ENCODE results near the gene TMEM106B.
"Not testable (repeated sequence)": the region's sequence is repeated elsewhere in the genome, so short reads cannot be mapped to it uniquely, and the experiment has no call there.

Gene TMEM106B

DNA sequence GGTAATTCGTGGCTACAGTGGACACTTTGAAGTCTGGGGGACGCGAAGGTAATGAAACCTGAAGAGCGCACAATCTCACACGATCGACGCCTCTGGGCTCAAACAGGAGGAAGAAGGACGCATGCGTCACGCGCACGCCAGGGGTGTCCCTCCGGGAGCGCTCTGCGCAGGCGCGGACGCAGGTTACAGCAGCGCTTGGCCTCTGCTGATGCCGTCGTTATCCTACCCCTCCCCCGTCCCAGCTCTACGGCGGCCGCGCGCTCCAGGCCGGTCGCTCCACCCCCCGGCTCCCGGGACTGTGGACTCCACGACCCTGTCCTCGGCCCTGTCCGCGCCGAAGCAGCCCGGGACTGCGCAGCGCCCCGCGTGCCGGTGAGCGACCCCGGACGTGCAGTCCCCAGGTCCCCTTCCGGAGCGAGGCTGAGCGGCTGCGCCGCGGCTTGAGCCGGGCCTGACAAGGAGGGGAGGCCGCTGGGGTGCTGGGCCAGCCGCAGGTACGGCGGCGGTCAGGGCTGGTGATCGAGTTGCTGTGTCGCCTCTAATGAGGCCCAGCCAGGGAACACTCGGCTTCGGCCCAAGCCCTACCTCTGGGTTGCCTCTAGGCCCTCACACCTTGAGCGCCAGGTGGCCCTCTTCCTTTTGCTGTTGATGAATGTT is at the start of gene TMEM106B:
Gene TMEM106B (plus strand): TSS at position 241 of the 657 bp plus-strand sequence. CDS start 3,517 bp downstream, outside the sequence.
- DNase-seq (ENCODE audit: low spot score): peak; percentile 98

DNA sequence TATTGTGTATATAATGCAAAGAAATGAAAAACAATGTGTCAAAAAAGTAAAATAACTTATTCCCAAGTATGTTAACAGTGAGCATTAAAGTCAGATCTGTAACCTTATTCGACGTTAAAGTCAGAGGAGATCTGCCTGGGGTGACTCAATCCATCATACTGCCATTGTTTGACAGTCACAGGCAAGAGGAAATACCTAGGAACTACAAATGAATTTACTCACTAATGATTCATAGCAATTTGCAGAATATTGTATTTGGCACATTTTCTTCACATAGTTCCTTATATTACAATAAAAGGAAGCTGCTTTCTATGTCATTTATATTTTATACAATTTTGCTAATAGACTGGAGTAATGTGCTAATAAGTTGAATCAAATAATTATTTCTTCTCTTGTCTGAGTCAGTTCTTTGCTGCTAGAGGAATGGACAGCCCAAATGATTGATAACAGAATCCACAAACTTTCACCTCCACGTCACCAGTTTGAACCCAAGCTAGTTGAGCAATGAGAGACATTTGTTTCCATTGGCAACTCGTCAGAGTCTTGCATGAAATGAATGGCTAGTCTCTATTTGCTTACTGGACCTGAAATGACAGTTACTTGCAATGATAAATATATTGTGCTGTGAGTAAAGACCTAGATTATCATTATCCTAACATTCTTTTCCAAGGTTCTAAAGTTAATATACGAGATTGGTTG is 48.5 kb upstream of the TMEM106B start:
- no peak for DNase-seq (ENCODE audit: low spot score)

DNA sequence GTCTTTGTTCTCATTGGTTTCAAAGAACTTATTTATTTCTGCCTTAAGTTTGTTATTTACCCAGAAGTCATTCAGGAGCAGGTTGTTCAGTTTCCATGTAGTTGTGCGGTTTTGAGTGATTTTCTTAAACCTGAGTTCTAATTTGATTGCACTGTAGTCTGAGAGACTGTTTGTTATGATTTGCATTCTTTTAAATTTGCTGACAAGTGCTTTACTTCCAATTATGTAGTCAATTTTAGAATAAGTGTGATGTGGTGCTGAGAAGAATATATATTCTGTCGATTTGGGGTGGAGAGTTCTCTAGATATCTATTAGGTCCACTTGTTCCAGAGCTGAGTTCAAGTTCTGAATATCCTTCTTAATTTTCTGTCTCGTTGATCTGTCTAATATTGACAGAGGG is 43.0 kb upstream of the TMEM106B start:
- DNase-seq (ENCODE audit: low spot score): not testable (repeated sequence)

DNA sequence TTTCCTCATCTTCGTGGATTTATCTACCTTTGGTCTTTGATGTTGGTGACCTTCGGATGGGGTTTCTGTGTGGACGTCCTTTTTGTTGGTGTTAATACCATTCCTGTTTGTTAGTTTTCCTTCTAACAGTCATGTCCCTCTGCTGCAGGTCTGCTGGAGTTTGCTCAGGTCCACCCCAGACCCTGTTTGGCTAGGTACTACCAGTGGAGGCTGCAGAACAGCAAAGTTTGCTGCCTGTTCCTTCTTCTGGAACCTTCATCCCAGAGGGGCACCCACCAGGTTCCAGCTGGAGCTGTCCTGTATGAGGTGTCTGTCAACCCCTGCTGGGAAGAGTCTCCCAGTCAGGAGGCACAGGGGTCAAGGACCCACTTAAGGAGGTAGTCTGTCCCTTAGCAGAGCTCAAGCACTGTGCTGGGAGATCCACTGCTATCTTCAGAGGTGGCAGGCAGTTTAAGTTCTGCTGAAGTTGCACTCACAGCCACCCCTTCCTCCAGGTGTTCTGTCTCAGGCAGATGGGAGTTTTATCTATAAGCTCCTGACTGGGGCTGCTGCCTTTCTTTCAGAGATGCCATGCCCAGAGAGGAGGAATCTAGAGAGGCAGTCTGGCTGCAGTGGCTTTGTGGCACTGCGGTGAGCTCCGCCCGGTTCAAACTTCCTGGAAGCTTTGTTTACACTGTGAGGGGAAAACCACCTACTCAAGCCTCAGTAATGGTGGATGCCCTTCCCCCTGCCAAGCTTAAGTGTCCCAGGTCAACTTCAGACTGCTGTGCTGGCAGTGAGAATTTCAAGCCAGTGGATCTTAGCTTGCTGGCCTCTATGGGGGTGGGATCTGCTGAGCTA is 40.9 kb upstream of the TMEM106B start:
- DNase-seq (ENCODE audit: low spot score): not testable (repeated sequence)

DNA sequence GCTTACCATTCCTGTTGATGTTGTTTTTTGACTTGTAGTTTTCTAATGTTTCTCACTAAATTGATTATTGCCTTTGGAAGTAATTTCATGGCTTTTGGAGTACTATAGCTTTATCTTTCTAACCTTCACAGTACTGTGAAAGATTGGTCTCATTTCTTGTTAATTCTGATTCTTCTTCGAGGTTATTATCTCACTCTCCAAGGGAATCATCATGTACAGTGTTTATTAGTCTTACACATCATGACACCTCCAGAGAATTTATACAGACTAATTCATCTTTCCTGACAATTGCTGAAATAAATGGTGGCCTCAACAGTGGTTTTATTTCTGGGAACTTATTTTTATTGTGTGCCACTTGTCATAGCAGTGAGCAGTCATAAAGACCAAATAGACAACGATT is 37.4 kb upstream of the TMEM106B start:
- no peak for DNase-seq (ENCODE audit: low spot score)

DNA sequence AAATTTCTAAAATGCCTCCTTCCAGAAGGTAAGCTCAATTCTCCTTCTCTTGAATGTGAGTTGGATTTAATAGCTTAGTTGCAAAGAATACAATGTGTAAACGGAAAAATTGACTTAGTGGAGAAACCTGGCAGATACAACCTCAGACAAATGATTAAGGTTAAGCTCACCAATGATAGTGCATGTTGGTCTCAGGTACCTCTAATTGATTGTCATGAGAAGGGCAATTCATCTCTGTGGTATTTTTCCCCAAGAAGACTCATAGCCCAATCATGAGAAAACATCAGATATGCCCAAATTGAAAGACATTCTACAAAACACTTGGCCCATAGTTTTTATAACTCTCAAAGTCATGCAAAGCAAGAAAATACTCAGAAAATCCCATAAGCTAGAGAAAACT is 36.2 kb upstream of the TMEM106B start:
- no peak for DNase-seq (ENCODE audit: low spot score)

DNA sequence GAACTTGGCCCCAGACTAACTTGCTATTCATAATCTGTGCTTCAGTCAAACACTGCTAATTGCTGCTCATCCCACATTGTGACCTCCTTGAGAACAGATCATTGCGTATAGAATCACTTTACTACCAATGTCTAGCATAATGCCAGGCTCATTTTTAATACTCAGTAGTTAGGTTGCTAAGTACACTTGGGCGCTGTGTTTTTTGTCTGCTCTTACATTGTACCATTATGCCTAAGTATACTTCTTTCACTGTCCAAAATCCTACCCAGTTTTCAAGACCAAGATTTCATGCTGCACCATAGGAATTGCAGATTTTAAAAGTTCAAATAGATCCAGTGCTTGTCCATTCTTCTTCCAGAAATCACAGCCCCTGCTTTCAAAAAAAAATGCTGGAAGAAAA is 32.8 kb upstream of the TMEM106B start:
- DNase-seq (ENCODE audit: low spot score): no peak

DNA sequence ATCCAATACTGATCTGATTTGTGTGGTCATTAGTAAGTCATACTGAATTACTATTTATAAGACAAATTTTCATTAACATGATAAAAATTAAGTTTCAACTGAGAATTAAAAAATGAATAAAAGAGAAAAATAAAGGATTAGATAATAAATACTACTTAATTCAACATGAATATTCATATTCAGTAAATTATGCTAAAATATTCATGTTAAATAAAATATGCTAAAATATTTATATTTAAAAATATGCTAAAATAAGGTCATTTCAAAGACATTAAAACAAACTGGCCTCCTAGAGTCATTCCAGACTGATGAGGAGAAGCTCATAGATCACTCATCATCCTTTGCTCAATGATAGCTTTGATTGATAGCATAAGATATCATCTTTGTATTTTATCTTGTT is 16.7 kb upstream of the TMEM106B start:
- DNase-seq (ENCODE audit: low spot score): no peak

DNA sequence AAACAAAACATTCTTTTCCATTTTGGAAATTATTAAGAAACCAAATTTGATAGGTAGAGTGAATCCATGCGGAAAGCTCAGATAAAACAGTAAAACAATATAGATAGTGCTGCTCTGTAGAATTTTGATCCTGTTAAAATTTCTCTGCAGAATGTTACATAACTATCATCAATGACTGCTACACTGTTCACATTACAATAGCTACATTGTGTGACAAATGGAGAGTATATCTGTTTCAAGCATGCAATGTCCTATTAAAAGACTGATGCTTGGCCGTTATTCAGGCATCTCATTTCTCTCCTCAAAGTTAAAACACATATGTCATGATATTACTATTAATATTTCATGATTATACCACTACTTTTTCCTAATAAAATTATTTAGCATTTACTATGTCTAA is 14.7 kb upstream of the TMEM106B start:
- DNase-seq (ENCODE audit: low spot score): no peak

DNA sequence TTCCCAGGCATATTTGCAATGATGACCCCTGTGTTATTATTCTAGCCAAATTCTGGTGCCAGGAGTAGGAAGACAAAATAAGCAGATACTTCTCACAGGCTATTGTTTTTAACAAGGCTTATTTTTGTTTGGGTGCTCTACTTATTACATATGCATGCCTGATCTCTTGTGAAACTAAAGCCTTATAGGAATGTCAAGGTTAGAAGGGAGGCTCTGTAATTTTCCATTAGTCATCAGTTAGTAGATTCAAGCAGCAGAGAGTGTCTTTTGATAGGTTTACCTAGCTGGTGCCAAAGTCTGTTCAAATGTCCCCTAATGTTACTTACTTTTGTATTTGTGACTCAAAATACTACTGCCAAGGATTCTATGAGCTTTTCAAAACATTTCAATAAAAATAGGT is 11.7 kb upstream of the TMEM106B start:
- no peak for DNase-seq (ENCODE audit: low spot score)

DNA sequence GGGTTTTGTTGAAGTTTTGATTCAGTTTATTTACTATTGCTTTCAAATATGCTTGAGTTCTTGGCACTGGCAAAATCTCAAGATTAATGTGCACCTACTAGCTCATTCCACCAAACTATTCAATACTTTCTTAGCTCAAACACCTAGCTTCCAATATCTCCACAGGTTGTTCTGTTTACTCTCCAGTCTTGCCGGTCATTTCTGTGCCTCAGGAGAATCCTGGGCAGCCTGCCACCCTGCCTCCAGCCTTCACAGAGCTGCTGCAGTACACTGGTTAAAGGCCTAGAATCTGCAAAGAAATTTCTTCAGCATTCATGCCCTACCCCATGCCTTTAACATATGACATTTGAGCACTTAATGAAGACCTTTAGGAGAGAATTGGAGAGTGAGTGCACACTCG is 4.0 kb upstream of the TMEM106B start:
- no peak for DNase-seq (ENCODE audit: low spot score)

DNA sequence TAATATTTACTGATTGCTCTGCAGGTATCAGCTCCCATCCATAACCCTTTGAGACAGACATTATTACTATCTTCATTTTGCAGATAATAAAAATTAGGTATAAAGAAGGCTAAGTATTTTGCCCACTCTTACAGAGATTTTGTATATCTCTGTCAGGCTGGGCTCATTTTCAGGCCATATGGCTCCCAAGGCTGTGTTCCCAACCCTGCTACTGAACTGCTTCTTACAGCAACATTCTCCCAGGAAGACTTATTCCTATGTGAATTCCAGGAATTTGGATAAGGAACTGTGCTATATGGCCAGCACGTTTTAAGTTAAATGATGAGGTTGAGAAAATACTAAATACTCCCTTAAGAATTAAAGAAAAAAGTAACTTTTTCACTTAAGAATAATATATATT is 1.9 kb upstream of the TMEM106B start:
- no peak for DNase-seq (ENCODE audit: low spot score)

DNA sequence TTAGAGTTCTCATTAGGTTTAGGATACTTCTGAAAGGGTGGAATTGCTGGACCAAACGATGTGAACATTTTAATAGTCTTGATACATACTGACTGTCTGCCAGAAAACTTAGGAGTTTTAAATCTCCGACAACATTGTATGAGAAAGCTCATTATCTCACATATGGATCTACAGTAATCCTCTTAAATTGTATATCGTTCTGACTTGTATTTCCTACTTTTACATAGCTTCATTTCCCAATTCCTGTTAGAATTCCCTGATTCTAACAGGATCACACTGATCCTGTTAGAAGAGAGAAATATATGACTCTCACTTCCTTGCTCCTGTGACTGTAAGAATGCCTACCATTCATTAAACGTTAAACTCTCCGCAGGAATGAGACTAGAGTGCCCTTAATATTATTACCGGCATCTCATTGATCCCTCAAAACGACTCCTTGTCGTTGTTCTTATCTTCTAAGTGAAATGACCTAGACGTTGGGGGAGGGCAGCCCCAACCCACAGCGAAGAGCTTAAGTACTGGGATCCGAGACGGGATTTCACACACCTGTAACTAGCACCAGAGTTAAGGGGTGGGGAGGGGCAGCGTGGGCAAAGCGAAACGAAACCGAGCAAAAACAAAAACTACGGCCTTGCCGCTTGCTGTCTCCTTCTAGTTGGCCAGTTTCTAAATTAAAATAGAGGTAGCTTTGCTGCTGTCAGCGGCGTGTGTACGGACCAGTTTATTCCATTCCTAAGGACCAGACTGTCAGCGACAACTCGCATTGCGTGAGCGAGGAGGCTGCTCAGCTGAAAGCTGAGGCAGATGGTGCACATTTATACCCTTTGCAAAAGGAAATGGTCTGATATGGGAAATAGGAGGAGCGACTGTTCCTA is 678 bp upstream of the TMEM106B start:
- DNase-seq (ENCODE audit: low spot score): peak; percentile 2

DNA sequence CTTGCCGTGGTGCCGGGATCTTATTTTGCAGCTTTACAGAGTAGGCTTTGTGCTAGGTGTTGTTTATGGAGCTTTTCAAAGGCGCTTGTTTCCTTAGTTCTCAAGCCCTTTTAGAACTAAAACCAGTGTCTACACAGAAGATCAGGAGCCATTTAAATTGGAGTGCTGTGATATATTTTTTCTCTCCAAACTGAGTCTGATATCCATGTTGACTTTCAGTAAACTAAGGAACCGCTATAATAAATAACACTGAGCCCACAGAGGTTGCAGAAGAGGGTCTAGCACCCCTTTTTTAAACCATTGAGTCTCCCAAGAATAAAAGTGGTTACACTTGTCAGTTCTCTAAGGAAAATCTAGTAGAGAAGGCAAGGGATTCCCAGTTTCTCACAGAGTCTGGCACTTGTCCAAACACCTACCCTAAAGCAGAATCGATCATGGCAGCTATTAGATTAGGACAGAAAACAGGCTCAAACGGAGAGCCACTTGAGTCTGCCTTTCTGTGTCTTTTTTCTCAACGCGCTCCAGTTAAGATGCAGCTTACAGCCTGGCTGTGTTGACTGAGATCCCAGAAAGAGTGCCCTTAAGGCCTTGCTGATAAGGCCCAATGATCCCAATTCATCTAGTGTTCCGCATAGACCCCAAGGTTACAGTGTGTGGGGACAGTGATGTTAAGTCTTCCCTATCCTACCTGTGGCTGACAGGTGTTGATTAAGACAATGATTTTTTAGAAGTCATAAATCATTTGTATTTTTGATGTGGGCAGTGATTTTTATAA is 804 bp downstream of the TMEM106B start:
- DNase-seq (ENCODE audit: low spot score): no peak

DNA sequence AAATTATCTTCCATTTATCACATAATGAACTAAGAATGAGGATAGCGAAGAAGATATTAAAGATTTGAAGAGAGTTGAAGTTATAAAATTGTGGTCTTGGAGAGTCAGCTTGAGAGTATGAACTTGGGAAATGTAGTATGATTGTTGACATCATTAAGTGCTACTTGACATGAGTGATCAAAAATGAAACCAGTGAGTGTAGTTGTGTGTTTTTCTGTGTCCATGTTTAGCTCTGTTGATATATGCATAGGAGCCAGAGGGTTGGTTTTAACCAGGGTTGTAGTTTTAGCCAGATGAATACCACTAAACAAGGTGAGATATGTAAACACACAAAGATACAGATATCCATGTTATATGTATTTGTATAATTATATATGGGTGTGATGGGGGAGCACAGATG is 6.2 kb downstream of the TMEM106B start:
- no peak for DNase-seq (ENCODE audit: low spot score)

DNA sequence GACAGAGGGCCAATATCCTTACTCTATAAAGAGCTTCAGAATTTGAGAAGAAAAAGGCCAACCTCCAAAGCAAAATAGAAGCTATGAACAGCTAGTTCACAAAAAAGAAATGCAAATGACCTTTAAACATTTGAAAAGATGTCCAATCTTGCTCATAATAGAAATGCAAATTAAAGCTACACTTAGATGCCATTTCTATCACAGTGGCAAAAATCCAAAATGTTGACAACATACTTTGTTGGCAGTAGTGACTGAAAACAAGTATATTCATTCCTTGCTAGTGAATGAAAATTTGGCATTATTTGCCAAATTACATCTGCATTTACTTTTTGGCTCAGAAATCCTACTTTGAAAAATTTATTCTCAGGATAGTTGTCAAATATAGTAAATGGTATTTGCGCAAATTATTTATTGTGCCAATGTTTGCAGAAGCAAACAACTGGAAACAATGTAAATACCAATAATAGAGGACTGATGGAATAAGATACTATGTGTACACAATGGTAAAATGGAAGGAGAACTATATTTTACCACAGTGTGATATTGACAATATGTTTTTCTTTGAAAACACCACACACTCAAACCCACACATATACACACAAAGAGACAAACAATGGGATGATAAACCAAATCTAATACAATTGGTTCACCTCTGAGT is 9.4 kb downstream of the TMEM106B start:
- DNase-seq (ENCODE audit: low spot score): no peak

DNA sequence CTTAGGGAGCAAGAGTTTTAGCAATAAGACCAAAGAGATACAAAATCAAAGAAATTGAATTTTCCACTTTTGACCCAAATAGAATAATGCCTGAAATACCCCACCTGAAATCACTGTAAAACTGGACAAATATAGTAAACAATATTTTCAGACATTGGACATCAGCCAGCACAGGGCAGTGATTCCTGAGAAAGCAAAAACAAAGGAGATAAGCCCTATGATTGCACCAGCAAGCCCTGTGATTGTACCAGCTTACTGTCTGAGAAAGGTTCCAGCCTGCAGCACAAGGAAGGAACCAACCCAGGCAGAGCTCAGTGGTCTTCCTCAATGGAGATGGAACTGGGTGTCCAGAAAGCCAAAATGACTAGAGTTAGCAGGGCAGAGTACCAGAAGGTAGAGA is 10.3 kb downstream of the TMEM106B start:
- DNase-seq (ENCODE audit: low spot score): no peak

DNA sequence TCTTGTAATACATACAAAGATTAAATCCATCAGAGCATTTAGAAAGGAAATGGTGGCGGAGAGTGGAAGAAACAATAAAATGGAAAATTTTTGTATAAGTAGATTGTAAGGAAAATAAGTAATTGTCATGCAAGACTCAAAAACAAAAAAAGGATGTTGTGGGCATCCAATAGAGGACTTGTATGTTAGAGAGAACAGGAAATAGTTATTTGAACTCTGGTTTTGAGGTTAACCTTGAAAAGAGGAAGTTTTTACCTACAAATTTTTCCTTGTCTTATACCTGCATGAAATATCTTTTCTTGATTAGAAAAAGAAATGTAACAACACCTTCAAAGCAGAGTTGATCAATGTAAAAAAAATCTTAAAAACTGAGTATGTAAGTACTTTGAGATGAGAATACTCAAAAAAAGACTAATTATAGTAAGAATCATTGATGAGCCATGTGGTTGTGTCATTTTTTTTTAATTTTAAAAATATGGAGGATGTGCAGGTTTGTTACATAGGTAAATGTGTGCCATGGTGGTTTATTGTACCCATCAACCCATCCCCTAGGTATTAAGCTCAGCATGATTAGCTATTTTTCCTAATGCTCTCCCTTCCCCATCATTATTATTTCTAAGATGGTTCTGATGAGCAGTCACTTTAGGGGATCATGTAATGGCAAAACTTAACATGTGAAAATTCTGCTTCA is 11.9 kb downstream of the TMEM106B start:
- DNase-seq (ENCODE audit: low spot score): no peak

DNA sequence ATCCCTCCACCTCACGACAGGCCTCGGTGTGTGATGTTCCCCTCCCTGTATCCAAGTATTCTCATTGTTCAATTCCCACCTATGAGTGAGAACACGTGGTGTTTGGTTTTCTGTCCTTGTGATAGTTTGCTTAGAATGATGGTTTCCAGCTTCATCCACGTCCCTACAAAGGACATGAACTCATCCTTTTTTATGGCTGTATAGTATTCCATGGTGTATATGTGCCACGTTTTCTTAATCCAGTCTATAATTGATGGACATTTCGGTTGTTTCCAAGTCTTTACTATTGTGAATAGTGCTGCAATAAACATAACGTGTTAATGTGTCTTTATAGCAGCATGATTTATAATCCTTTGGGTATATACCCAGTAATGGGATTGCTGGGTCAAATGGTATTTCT is 13.9 kb downstream of the TMEM106B start:
- DNase-seq (ENCODE audit: low spot score): not testable (repeated sequence)

DNA sequence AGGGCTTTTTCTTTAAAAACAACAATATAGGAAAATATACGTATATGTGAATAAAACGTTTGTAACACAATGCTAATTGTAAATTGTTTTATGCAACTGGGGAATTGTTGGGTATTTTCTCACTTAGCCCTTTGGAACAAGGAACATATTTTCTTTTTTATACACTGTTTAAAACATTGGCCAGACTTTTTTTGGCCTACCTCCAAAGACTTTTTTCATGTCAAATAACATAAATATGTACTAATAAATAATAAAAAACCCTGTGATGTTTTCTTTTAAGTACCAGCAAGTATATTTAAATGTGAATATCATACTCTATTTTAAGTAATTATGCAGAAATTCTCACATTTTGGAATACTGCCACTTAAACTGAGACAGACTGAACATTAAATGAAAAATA is 15.7 kb downstream of the TMEM106B start:
- no peak for DNase-seq (ENCODE audit: low spot score)

Data from AG08395 (cell line).